Activated CD4-positive, alpha-beta T cell treated with anti-CD3 and anti-CD28 coated beads for 48 hours (primary cell): ENCODE measurements around the gene CELF5.

Experiments
- DNase-seq: peaks from one replicate; pipeline ENCODE4 v3.0.0-alpha.2; 2020

Gene CELF5

DNA sequence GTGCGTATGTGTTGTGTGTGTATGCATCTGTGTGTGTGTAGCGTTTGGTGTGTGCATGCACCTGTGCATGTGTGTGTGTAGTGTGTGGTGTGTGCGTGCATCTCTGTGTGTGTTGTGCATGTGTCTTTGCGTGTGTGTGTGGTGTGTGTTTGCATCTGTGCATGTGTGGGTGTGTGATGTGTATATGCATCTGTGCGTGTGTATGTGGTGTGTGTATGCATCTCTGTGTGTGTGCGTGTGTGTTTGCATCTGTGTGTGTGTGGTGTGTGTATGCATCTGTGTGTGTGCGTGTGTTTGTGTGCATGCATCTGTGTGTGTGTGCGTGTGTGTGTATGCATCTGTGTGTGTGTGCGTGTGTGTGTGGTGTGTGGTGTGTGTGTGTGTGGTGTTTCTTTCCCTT, 20.6 kb downstream of the CELF5 start:
- no peak for DNase-seq

DNA sequence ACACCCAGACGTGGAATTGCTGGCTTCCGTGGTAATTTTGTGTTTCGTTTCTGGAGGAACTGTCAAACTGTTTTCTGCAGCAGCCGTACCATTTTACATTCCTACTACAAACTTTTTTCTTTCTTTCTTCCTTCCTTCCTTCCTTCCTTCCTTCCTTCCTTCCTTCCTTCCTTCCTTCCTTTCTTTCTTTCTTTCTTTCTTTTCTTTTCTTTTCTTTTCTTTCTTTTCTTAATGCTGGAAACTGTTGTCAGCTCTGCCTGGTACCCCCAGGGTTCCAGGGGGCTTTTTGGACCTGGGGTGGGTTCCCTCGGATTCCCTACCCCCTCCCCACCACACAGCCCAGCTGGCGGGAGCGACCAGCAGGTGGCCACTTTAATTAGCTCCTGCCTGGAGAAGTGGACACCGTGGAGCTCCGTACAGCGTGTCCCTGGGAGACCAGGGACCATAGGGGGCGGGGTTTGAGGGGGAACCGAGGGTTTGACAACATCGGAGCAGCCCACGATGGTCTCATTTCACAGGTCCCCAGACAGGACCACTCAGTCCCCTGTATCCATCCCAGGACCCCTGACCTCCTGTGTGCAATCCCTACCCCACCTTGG, 24.4 kb downstream of the CELF5 start:
- no peak for DNase-seq

DNA sequence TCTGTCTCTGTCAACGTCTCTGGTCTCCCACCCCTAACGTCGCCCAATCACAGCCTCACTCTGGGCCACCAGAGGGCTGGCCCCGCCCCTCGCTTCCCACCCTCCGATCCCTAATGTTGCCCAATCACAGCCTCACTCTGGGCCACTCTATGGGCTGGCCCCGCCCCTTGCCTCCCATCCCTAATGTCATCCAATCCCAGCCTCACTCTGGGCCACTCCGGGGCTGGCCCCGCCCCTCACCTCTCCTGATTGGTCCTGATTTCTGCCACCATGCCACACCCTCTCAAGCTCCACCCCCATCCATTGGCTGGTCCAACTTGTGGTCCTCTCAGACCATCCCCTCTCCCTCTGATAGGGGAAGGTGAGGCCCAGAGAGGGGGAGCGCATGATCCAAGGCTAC, 24.9 kb downstream of the CELF5 start:
- peak; percentile 53 for DNase-seq

DNA sequence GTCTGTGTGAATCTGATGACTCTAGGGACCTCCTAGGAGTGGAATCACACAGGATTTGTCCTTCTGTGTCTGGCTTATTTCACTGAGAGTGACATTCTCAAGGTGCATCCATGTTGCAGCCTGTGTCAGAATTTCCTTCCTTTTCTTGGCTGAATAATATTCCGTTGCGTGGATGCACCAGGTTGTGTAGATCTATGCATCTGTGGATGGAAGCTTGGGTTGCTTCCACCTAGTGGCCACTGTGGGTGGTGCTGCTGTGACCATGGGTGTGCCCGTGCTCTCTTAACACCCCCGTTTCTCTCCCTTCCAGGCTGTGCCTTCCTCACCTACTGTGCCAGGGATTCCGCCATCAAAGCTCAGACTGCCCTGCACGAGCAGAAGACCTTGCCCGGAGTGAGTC, 26.2 kb downstream of the CELF5 start:
- DNase-seq, result peak; percentile 67

DNA sequence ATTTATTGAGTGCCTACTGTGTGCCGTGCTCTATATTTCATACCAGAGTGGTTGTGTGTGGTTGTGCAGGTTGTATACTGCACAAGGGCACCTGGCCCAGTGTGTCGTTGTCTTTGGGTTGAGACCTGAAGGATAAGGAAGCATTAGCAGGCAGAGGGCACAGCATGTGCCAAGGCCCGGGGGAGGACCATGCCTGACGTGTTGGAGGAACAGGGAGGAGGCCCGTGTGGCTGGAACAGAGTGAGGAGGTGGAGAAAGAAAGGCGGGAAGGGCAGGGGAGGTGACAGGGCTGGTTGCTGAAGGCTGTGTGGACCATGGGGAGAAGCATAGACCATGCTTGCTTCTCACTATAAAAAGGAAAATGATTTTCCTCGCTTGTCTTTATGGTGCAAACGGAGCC, 26.8 kb downstream of the CELF5 start:
- DNase-seq, result no peak

DNA sequence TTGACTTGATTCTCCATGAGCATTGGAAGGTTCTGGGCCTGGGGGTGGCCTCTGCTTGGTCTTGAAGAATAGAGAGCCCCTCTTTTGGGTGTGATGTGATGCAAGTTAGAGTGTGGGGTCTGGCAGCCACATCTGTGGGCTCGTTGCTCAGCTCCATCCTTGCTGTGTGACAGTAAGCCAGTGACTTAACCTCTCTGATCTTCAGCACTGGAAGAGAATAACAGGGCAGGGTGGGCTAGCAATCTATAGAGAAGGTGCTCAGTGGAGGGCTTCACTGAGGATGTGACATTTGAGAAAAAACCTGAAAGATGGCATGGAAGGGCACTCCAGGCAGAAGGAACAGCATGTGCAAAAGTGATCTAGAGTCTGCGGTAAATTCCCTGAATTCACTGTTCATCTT, 28.2 kb downstream of the CELF5 start:
- no peak for DNase-seq

DNA sequence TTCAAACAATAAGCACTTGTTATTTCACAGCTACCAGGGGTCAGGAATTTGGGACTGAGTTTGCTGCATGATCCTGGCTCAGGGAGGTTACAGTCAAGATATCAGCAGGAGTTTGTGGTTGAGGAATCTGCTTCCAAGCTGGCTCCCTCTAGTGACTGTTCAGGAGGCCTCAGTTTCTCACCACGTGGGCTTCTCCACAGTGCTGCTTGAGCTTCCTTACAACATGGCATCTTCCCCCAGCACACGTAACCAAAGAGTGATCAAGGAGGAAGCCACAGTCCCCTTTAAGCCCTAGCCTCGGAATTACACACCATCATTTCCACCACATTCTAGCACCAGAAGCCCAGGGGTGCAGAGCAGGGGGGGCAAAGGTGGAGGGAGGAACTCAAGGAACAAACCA, 28.8 kb downstream of the CELF5 start:
- DNase-seq, result no peak

DNA sequence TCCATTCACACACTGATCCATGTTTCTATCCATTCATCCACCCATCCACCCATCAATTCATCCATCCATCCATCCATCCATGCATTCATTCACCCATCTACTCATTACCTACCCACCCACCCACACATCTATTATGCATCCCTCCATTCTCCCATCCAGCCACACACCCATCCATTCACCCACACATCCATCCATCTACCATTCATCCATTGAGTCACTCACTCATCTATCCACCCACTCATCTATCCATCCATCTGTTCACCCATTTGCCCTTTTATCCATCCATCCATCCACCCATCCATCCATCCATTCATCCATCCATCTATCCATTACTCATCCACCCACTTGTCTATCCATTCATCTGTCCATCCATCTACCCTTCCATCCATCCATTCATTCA, 30.1 kb downstream of the CELF5 start:
- no peak for DNase-seq

DNA sequence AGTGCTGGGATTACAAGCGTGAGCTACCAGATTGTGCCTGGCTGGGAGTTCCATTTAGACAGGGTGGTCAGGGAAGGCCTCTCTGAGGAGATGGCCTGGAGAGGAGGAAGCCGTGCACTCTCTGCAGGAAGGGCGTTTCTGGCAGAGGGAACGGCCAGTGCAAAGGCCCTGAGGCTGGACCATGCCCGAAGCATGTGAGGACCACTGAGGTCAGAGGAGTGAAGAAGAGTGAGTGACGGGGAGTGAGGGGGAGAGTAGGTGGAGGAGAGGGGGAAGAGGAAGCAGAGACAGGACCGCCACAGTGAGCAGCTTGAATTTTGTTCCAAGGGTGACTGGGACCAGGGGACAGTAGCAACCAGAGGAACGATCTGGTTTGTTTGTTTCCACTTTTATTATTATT, 32.6 kb downstream of the CELF5 start:
- no peak for DNase-seq

DNA sequence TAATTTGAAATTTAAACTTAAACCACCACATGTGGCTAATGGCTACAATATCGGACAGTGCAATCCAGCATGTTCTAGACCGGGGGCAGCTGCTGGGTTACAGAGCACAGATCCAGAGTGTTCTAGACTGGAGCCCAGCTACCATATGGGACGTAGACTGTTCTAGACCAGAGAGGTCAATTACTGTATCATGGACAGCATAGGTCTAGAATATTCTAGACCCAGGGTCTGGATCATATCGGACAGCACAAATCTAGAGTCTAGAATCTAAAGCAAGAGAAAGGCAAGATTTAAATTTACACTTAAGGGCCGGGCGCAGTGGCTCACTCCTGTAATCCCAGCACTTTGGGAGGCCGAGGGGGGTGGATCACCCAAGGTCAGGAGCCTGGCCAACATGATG, 37.9 kb downstream of the CELF5 start:
- no peak for DNase-seq

DNA sequence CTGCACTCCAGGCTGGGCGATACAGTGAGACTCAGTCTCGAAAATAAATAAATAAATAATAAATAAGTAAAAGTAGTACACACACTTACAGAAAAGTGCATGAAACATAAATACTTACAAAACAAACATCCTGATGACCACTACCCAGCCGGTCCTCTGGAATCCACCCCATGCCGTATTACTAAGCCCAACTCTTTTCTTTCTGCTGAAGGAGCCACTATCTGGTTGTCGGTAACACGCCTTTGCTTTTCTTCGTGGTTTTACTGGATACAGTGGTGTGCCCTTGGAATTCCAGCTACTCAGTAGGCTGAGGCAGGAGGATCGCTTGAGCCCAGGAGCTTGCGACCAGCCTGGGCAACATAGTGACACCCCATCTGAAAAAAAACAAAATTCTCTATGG, 39.4 kb downstream of the CELF5 start:
- DNase-seq, result no peak

DNA sequence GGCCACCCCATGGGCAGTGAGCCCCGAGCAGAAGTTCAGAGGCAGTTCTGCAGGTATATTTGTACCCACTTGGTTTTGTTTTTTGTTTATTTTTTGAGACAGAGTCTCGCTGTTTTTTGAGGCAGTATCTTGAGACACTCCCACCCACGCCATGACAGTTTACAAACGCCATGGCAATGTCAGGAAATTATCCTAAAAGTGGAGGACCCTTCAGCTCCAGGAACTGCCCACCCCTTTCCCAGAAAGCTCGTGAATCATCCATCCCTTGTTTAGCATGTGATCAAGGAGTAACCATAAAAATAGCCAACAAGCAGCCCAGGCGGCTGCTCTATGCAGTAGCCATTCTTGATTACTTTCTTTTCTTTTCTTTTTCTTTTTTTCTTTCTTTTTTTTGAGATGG, 41.0 kb downstream of the CELF5 start:
- no peak for DNase-seq

DNA sequence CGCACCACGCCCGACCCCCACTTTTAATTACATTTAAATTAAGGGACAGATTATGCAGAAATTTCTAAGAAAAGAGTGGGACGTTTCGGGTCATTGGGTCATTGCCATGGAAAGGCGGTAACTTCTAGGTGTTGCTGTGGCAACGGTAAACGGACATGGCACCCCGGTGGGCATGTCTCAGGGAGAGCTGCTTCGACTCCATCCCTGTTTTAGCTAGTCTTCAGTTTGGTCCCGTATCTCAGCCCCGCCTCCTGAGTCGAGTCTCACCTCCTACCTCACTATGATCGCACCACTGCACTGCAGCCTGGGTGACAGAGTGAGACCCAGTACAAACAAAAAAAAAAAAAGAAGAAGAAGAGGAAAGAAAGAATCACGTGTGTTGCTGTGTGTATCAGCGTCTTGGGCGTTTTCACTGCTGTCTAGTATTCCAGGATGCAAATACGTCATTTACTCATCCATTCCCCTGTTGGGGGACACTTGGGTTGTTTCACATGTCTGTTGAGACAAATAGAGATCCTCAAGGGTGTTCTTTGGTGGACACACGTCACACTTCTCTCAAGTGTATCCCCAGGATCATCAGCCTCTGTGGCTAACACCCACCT, 41.7 kb downstream of the CELF5 start:
- DNase-seq, result no peak

DNA sequence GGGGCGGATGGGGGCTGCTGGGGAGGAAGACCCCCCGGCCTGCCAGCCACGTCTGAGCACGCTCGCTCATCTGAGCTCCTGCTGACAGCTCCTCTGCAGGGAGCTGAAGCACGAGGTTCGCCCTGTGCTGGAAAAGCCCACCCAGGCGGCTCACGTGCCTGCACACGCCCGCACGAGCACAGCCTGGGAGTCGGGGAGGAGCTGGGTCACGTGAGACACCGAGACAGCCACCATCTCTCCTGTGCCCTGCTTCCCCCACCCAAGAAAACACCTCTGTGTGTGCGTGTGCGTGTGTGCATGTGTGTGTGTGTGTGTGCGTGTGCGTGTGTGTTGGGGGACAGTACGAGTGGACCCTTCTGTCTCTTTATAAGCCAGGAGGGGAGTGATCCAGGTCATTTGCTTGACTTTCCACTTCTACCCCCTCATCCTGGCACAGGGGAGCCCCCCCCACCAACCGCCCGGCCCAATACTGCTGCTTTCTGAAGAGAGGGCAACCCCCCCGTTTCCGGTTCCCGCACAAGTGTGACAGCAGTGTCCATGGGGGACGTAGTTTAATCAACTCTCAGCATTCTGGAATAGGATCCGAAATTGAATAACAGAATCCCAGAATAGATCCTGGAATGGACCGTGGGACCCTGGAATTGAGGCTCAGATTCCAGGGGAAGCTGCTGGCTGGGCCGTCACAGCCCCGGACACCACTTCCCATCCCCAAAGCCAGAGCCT, 42.5 kb downstream of the CELF5 start:
- DNase-seq, result no peak

DNA sequence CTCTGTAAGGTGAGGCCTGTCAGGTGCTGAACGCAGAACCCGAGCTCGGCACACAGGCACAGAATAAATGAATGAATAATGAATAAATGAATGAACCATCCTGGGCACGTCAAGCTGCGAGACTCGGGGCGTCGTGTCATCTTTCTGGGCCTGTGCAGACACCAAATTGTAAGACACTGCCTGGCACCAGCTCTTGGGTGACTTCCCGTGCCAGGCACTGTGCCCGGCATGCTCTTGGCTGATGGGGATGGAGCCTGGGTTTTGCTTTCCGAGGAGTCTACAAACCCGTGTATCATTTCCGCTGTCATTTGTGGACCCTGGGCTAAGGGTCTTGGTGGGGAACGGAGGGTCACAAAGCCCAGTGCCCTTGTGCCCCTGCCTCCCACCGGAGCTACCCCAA, 43.9 kb downstream of the CELF5 start:
- no peak for DNase-seq

DNA sequence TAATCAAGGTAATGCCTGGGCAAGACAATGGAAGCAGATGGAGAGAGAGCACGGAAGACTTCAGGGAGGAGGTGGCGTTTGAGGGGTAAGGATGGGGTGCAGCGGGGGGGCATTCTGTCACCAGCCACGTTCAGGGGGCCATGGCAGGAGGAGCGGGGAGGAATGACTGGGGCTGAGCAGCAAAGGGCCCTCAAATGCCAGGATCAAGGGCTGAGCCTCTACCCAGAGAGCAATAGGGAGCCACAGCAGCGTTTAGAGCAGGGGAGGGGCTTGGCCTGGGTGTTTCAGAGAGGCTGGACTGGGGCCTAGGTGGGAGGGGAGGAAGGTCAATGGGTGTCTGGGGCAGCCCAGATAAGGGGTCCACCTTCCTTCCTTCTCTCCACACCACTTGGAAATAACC, 44.3 kb downstream of the CELF5 start:
- no peak for DNase-seq

DNA sequence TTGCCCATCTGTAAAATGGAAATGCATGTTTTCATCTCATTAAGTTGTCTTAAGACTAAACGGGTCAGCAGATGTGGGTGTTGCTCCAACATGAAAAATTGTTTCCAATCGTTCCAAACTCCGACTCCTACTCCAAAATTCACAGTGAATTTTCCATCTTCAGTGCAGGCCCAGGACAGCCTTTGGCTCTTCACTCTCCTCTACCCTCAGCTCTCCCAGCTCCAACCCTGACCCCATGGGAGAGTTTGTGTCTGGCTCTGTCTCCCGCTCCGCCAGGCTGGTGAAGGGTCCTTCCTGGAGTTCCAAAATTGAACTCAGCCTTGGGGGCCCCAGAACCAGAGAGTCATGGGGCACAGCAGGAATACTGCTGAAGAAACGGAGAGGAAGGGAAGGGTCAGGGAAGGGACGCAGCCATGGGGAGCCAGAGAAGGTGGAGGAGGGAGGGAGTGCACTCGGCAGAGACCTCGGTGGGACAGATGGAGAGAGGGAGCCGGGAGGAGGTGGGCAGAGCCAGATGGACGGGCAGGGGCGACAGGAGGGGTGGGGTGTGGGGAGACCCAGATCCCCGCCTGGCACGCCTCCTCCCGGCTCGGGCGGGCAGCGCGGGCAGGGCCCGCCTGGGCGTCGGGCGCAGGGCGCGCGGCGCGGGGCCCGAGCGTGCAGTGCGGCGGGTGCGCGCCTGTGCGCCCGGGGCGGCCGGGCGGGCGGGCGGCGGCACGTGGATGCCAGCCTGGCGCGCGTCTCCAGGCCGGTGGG, 45.6 kb downstream of the CELF5 start:
- no peak for DNase-seq

DNA sequence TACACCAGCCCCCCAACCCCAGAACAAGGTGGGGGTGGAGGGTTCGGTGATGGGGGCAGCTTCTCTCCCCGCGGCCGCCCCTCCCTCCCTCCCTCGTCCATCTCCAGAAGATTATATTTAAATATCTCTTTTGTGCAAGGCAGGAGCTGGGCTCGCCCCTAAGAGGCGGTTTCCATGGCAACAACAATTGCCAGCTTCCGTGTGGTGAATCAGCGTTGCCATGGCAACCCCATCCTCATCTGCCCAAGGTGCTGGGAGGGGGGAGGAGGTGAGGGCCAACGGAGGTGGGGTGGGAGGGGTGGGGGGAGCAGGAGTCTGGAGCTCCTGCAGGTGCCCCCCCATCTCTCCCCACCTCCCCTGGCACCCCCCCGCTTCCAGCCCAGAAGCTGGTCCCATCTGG, 46.4 kb downstream of the CELF5 start:
- DNase-seq, result peak; percentile 70

DNA sequence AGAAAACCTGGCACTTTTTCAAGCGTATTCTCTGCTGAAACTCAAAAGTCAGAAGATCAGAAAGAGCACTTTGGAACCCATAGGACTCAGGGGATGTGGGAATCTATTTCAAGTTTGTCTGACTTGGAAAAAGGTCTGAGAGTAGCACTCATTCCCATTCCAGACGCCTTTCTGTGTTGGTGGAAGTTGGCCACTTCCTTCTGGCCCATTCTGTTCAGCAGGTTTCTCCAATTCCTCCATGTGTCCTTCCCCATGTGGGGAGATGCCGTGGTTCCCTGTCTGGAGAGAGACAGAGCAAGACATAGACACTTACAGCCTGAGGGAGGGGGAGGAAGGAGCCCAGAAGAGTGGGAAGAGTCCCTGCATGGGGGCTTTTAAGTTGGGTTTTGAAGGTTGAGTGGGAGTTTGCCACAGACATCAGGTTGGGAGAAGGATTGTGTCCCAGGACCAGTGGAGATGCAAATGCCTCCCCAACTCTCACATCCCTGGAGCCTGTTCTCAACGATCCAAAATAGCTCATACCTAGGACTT, 48.0 kb downstream of the CELF5 start:
- no peak for DNase-seq

DNA sequence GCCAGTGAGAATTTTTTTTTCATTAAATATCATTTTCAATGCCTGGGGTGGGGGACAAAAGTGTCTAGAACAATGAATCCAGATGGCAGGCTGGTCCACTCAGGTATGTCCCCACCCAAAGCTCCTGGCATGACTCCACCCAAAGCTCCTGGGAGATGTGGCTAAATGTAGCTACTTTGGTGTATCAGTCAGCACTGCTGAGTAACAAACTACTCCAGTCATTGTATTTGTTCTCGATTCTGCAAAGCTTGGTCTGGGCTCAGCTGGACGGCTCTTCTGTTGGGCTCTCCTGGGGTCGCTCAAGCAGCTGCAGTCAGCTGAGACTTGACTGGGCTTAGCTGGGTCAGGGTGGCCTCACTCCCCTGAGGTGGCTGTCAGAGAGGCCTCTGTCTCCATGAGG, 48.5 kb downstream of the CELF5 start:
- no peak for DNase-seq

DNA sequence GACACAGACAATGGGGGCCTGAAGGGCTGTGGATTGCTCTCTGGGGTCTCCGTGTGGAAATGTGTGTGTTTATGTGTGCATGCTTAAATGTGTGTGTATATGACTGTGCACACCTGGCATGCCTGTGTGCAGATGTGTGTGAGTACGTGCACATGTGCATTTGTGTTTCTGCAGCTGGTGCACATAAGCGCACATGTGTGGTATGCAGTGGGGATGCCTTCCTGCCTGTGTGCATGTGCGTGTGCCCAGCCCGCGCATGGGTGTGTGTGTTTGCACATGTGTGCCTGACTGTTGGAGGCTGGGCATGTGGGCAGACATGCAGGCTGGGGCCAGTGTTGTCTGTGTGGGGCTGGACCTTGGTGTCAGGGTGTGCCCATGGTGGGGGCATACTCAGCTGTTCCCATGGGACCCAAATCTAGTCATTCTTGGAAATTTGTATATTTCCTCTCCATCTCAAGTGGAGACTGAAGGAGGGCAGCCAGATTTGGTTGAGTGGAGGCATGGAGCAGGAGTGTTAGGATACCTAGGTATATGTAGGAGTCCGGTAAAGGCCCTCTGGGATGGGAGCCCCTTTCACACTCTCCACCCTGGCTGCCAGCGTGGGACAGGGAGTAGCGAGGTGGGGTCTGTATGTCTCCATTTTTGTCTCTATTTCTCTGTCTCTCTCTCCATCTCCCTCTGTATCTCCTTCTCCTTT, 49.9 kb downstream of the CELF5 start:
- DNase-seq, result no peak

DNA sequence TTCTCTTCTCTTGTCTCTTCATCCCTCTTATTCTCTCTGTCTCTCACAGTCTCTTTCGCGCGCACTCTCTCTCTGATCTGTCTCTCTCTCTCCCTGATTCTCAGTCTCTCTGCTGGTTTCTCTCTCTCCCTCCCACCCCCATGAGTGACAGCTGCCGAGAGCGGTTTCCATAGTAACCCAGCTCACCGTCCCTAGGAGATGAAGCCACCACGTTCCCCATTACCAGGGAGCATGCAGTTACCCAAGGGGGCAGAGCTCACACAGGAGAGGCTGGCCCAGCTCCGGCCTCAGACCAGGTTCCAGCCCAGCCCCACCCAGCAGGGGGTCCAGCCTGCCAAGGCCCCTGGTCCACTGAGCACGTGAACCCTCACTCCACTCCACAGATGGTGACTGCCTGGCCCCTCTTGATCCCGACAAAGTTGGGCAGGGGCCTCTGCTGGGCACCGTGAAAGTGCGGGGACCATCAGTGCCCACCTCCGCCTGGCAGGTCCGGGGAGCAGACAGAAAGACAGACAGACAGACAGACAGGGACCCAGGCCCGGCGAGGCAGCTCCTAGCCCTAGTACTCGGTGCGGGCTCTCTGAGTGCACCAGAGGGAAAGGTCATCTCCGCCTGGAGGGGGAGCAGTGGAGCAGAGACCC, 50.6 kb downstream of the CELF5 start:
- DNase-seq, result peak; percentile 70
